Measurements from ENCODE around the gene EIPR1. TPM values are rescaled to one million over a fixed set of nuclear protein-coding genes. Genes with fewer than 3 reads are reported as not detected.

Gene EIPR1
- total and polyA plus RNA-seq, 2 donors (not counting 3 experiments of a cell fraction or from before 2014, with no cell fraction given) = 30.8 to 57.3 TPM

DNA sequence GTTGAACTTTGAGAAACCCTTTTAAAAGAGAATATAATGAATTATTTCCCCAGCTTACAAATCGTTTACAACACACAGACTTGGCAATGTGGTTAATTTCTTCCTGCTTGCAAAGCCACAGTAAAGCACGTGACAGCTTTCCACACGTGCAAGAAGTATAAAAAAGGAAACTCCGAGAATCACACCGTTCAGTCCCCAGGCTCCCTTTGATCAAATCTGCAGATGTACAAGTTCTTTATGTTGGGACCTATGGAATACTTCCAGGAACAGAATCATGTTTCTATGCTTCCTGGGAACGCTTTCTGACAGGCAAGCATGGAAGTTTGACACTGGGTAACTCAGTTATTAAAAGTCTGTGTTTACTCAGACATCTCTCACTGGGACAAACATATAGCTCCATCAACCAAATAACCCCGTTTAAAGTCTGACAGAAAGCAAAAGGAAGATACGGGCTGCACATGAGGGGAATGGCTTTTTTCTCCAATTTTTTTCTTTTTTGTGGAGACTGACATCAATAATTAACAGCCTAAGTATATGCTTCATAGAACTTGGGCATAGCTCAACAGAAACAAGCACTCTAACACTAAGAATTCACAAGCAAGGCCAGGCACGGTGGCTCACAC, 134.8 kb downstream of the EIPR1 start:
- CTCF ChIA-PET = no interaction called here
- H3K9me1 ChIP-seq (replicated peaks; ENCODE audit: control insufficient read depth, extremely low read depth, insufficient read depth, low read length) = peaks cover 2% of the 10 kb centered on the region
- H4K20me1 ChIP-seq (replicated peaks; ENCODE audit: control insufficient read depth, extremely low read depth, insufficient read depth, low read length) = no peaks in the 10 kb centered on the region
- H2AFZ ChIP-seq (ENCODE audit: low read depth, low read length) = no peak overlapping the region
- POLR2A ChIA-PET = no interaction called here
- no peak overlapping the region for H3K4me3 ChIP-seq (replicated peaks in 1 of 3; ENCODE audit: insufficient read depth in 1 of 3, low read depth in 1 of 3, low read length in 3 of 3)
- H3K36me3 ChIP-seq (ENCODE audit: control insufficient read depth in 2 of 2, extremely low read depth in 1 of 2, insufficient read depth in 2 of 2, low read length in 2 of 2) = no peaks in the 10 kb centered on the region
- FAIRE-seq = no peak
- H3K27me3 ChIP-seq (ENCODE audit: control insufficient read depth in 2 of 2, insufficient read depth in 2 of 2, low read length in 2 of 2) = no peaks in the 10 kb centered on the region
- BruUV-seq (replicated peaks) = no TSS peak
- H3K9me3 ChIP-seq (replicated peaks; ENCODE audit: control insufficient read depth, insufficient read depth, low read length) = no peaks in the 10 kb centered on the region
- DNase-seq (ENCODE audit: low read depth, low spot score) = no peak
- intact Hi-C loops (cut with micrococcal nuclease) (no loop called here), dilution Hi-C loops (cut with MboI; ENCODE audit: extremely low pct_ligation_motif_present, low sequenced_read_pairs) (no loop called here)
- no peaks in the 10 kb centered on the region for H3K4me1 ChIP-seq (ENCODE audit: control insufficient read depth, extremely low read depth, insufficient read depth, low read length)
- TF ChIP-seq, protein P1, sequence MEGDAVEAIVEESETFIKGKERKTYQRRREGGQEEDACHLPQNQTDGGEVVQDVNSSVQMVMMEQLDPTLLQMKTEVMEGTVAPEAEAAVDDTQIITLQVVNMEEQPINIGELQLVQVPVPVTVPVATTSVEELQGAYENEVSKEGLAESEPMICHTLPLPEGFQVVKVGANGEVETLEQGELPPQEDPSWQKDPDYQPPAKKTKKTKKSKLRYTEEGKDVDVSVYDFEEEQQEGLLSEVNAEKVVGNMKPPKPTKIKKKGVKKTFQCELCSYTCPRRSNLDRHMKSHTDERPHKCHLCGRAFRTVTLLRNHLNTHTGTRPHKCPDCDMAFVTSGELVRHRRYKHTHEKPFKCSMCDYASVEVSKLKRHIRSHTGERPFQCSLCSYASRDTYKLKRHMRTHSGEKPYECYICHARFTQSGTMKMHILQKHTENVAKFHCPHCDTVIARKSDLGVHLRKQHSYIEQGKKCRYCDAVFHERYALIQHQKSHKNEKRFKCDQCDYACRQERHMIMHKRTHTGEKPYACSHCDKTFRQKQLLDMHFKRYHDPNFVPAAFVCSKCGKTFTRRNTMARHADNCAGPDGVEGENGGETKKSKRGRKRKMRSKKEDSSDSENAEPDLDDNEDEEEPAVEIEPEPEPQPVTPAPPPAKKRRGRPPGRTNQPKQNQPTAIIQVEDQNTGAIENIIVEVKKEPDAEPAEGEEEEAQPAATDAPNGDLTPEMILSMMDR (IDR thresholded peaks at IDR 0.05; ENCODE audit: extremely low read depth in 1 of 2, insufficient read depth in 1 of 2, low read depth in 1 of 2, low read length in 2 of 2) = no peak
- TF ChIP-seq, protein P2, sequence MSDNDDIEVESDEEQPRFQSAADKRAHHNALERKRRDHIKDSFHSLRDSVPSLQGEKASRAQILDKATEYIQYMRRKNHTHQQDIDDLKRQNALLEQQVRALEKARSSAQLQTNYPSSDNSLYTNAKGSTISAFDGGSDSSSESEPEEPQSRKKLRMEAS (IDR thresholded peaks at IDR 0.05; ENCODE audit: insufficient read depth, insufficient read length) = no peak
- no peak for TF ChIP-seq JUN (IDR thresholded peaks at IDR 0.05; ENCODE audit: borderline replicate concordance, insufficient read depth, insufficient read length, low read depth)
- TF ChIP-seq POLR2AphosphoS5 (IDR thresholded peaks at IDR 0.05; ENCODE audit: insufficient read depth, low read depth, low read length) = no peak
- TF ChIP-seq GATA2 (IDR thresholded peaks at IDR 0.05; ENCODE audit: insufficient read depth, insufficient read length, low read depth, low read length) = no peak
- TF ChIP-seq MYC (IDR thresholded peaks at IDR 0.05; ENCODE audit: low read depth, low read length) = no peak
- no peak for TF ChIP-seq POLR2A (IDR thresholded peaks at IDR 0.05; ENCODE audit: low read depth, low read length)
- no peak for TF ChIP-seq FOS (IDR thresholded peaks at IDR 0.05; ENCODE audit: borderline replicate concordance, insufficient read depth, low read length)
- TF ChIP-seq EZH2 (IDR thresholded peaks at IDR 0.05; ENCODE audit: borderline replicate concordance, low read depth, low read length, severe bottlenecking) = no peak
- no peaks in the 10 kb centered on the region for H3K79me2 ChIP-seq (ENCODE audit: control insufficient read depth, insufficient read depth, low read length)
- no peak overlapping the region for H3K9ac ChIP-seq (replicated peaks; ENCODE audit: extremely low read depth, insufficient read depth, low read length)
- H3K27ac ChIP-seq (ENCODE audit: insufficient read depth, low read depth, low read length) = no peak overlapping the region
- H3K4me2 ChIP-seq (ENCODE audit: insufficient read depth, low read length) = no peak overlapping the region
